Measurements from ENCODE around the gene CSNK1E. TPM values are rescaled to one million over a fixed set of nuclear protein-coding genes. Genes with fewer than 3 reads are reported as not detected.

The CSNK1E gene
- total RNA-seq, 1 donor from 2014 or later, result 197 TPM

DNA sequence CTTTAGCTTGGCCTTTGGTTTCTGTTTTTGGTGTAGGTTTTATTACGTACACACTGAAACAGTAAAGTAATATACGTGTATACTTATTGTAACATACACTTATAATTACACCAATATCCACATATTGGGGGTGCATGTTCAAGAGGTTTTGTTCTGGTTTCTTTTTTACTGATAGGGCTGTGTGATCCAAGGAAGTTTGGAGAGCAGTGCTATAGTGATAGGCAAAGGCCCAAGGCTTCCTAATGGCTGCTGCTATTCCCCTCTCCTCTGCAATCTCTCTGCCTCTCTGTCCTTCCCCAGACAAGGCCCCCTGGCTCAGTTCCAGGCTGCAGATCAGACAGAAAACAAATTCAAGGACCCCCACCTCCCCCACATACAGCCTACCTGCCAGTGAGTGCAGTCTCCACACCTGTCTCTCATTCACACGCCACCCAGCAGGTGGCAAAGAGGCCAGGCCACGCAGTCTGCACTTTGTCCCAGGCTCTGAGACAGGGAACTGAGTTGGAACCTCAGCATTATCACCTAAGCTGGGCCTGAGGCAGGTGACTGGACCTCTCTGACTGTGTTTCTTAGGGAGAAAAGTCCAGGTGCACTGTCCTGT, 59.5 kb downstream of the CSNK1E start:
- DNase-seq (ENCODE audit: low spot score in 2 of 2), result no peak
- no peak for FAIRE-seq

DNA sequence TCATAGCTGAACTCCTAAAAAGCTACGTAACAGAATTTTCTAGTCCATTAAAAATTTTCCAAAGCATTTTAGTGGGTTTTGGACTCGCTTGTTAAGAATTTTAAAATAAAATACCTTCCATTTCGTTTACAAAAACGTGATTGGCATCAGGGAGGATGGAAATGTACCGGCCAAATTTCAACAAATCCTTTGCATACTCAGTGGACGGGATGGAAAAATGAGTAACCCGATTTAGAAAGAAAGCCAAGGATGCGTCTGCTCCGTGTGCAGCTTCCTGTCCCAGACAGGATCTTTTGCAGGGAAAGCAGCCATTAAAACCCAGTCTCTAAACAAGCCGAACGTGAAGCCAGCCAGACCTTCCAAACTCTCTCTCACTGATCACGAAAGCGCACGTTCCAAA, 60.1 kb downstream of the CSNK1E start:
- DNase-seq (ENCODE audit: low spot score in 2 of 2) (no peak), FAIRE-seq (no peak)

DNA sequence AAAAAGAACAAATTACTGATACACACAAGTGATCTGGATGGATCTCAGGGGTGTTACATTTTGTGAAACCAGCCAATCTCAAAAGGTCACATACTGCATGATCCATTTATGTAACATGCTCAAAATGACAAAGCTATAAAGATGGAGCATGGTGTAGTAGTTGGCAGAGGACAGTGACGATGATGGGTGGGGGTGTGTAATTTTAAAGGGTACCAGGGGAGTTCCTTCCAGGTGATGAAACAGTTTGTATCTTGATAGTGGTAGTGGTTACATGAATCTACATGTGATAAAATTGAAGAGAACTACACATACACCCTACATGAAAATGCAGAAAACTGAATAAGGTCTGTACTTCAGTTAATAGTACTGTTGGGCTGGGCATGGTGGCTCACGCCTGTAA, 61.5 kb downstream of the CSNK1E start:
- FAIRE-seq (no peak), DNase-seq (ENCODE audit: low spot score in 2 of 2) (no peak)

DNA sequence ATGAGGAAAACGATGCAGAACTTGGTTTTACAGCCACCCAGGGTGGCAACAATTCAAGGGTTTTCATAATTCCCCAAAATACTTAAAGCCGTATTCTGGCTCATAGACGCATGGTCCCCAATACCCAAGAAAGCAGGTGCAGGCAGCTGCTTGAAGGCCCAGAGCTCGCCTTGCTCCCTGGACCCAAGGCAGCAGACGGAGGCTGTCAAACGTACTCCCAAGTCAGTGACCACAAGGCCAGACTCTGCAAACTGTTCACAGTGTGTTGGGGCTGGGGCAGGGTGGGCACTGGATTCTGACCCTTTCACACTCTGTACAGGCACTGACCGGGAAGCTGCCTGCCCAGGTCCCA, 65.9 kb downstream of the CSNK1E start:
- DNase-seq (ENCODE audit: low spot score in 2 of 2) (no peak), FAIRE-seq (no peak)

- no peak for FAIRE-seq
- DNase-seq (ENCODE audit: low spot score in 2 of 2), result no peak
Measured at GRCh38 chr22:38250643-38251340, 66.4 kb downstream of the CSNK1E start.

GRCh38 chr22:38249803-38250642, 67.2 kb downstream of the CSNK1E start:
- DNase-seq (ENCODE audit: low spot score in 2 of 2) (no peak), FAIRE-seq (no peak)

- FAIRE-seq (no peak), DNase-seq (ENCODE audit: low spot score in 2 of 2) (no peak)
Measured at GRCh38 chr22:38249301-38249700, 67.9 kb downstream of the CSNK1E start.

- DNase-seq (ENCODE audit: low spot score in 2 of 2) (no peak), FAIRE-seq (no peak)
Measured at GRCh38 chr22:38248280-38248679, 69.0 kb downstream of the CSNK1E start.

GRCh38 chr22:38247713-38248112, 69.5 kb downstream of the CSNK1E start:
- DNase-seq (ENCODE audit: low spot score in 2 of 2), result no peak

GRCh38 chr22:38246692-38247091, 70.5 kb downstream of the CSNK1E start:
- FAIRE-seq, result no peak
- DNase-seq (ENCODE audit: low spot score in 2 of 2), result peak in 1 of 2 donors; percentile 61

More at GRCh38 chr22:38247713-38248112, 69.5 kb downstream of the CSNK1E start:
- no peak for FAIRE-seq

GRCh38 chr22:38246046-38246658, 71.1 kb downstream of the CSNK1E start:
- DNase-seq (ENCODE audit: low spot score in 2 of 2) (no peak), FAIRE-seq (no peak)

- no peak for DNase-seq (ENCODE audit: low spot score in 2 of 2)
- FAIRE-seq, result no peak
Measured at GRCh38 chr22:38244106-38244505, 73.1 kb downstream of the CSNK1E start.

DNA sequence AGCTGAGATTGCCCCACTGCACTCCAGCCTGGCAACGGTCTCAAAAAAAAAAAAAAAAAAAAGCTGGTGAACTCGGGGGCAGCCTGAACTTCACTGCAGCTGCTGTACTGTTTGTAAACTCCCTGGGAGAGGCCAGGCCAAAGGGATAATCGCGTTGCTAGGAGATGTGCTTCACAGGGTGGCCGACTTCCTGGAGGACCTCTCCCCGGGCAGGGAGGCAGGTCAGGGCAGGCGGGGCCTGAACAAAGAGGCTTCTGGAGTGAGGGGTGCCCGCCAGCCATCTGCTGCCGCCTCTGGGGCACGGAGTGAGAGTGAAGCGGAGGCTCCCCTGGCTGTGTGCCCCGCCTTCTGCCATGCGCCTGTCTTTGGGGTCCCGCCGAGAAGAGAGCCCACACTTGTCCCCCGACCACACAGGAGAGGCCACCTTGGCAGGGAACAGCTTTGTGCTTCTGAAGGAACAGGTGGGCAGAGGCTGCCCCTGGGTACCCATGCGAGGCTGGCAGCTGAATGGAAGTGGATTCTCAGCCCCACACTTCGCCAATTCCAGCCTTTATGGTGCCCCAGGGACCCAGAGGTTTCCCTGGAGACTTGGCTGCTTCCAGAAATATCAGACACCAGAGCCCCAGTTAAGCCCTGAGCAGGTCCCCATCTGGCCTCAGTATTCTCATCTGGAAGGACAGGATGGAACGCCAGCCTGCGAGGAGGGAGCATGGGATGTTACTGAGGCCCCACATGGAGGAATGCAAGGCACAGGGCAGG, 74.0 kb downstream of the CSNK1E start:
- DNase-seq (ENCODE audit: low spot score in 2 of 2), result no peak
- FAIRE-seq, result no peak

GRCh38 chr22:38240734-38241252, 76.4 kb downstream of the CSNK1E start:
- no peak for FAIRE-seq
- DNase-seq (ENCODE audit: low spot score in 2 of 2), result no peak

Small RNAs within 50 kb of the gene (small RNA-seq; reads per million reads assigned to genes)
- gene RF00017, result not detected

Other genes with a start within 250 kb of the CSNK1E start
- gene SLC16A8, start 233.2 kb downstream of the CSNK1E start, total RNA-seq, result 3.7 TPM
- under 0.01 TPM for gene BAIAP2L2, start 206.7 kb downstream of the CSNK1E start, total RNA-seq
- 19.6 TPM for gene PLA2G6, start 135.6 kb downstream of the CSNK1E start, total RNA-seq
- gene MAFF, start 115.4 kb downstream of the CSNK1E start, total RNA-seq, result 1.6 TPM
- gene TMEM184B, start 44.4 kb downstream of the CSNK1E start, total RNA-seq, result 6.9 TPM
- 12.2 TPM for gene KCNJ4, start 137.8 kb upstream of the CSNK1E start, total RNA-seq
- 1.2 TPM for gene KDELR3, start 150.7 kb upstream of the CSNK1E start, total RNA-seq
- 662 TPM for gene DDX17, start 188.9 kb upstream of the CSNK1E start, total RNA-seq